ENCODE data around the gene KCNJ9. TPM values are rescaled to one million over a fixed set of nuclear protein-coding genes. Genes with fewer than 3 reads are reported as not detected.

The KCNJ9 gene
- polyA plus RNA-seq, 1 experiment = not detected

- H3K36me3 ChIP-seq (ENCODE audit: control insufficient read depth, insufficient read depth, low read length) = no peaks in the 10 kb centered on the region
- DNase-seq (ENCODE audit: low read depth) = no peak
- H3K4me3 ChIP-seq (ENCODE audit: low read depth, low read length) = no peak overlapping the region
- POLR2A ChIA-PET = no interaction called here
- peaks cover 16% of the 10 kb centered on the region for H3K27me3 ChIP-seq (ENCODE audit: control insufficient read depth, insufficient read depth, low read length)
- no peak for TF ChIP-seq CTCF (IDR thresholded peaks at IDR 0.05; ENCODE audit: insufficient read depth, low read depth, low read length)
- CTCF ChIA-PET = no interaction called here
Measured at GRCh38 chr1:160112357-160112756, 31.0 kb downstream of the KCNJ9 start.

GRCh38 chr1:160113407-160113806 is 32.1 kb downstream of the KCNJ9 start:
- ChIA-PET POLR2A (no interaction called here), CTCF (no interaction called here)
- no peak for TF ChIP-seq CTCF (IDR thresholded peaks at IDR 0.05; ENCODE audit: insufficient read depth, low read depth, low read length)
- no peak for DNase-seq (ENCODE audit: low read depth)
- Histone ChIP-seq H3K4me3 (ENCODE audit: low read depth, low read length) (no peak overlapping the region), H3K36me3 (ENCODE audit: control insufficient read depth, insufficient read depth, low read length) (no peaks in the 10 kb centered on the region), H3K27me3 (ENCODE audit: control insufficient read depth, insufficient read depth, low read length) (peaks cover 19% of the 10 kb centered on the region)

GRCh38 chr1:160114085-160114484 is 32.7 kb downstream of the KCNJ9 start:
- Histone ChIP-seq H3K27me3 (ENCODE audit: control insufficient read depth, insufficient read depth, low read length) (peaks cover 19% of the 10 kb centered on the region), H3K36me3 (ENCODE audit: control insufficient read depth, insufficient read depth, low read length) (no peaks in the 10 kb centered on the region), H3K4me3 (ENCODE audit: low read depth, low read length) (no peak overlapping the region)
- DNase-seq (ENCODE audit: low read depth) = no peak
- no peak for TF ChIP-seq CTCF (IDR thresholded peaks at IDR 0.05; ENCODE audit: insufficient read depth, low read depth, low read length)
- POLR2A ChIA-PET = no interaction called here
- CTCF ChIA-PET = interaction anchor here (1.0 to 1.2 kb wide), 2 partner anchors 11 to 13 kb away, joined by 4 to 6 read pairs; no protein-coding TSS in a partner anchor

GRCh38 chr1:160115545-160116282 is 34.4 kb downstream of the KCNJ9 start, which contains the start of gene ATP1A2:
TSS of gene ATP1A2 (plus strand) at chr1:160115759. CDS start at chr1:160115862, 103 bp downstream.
- DNase-seq (ENCODE audit: low read depth) = no peak
- ChIA-PET CTCF (interaction anchor here (0.7 to 1.2 kb wide), 5 partner anchors 9 to 103 kb away, joined by 3 read pairs; partner anchors contain the start of gene CASQ1), POLR2A (no interaction called here)
- Histone ChIP-seq H3K27me3 (ENCODE audit: control insufficient read depth, insufficient read depth, low read length) (peaks cover 18% of the 10 kb centered on the region), H3K36me3 (ENCODE audit: control insufficient read depth, insufficient read depth, low read length) (no peaks in the 10 kb centered on the region), H3K4me3 (ENCODE audit: low read depth, low read length) (no peak within 1 kb of the TSS)
- TF ChIP-seq CTCF (IDR thresholded peaks at IDR 0.05; ENCODE audit: insufficient read depth, low read depth, low read length) = no peak

GRCh38 chr1:160116283-160117147 is 35.2 kb downstream of the KCNJ9 start:
- H3K27me3 ChIP-seq (ENCODE audit: control insufficient read depth, insufficient read depth, low read length) = peaks cover 18% of the 10 kb centered on the region
- no peak for DNase-seq (ENCODE audit: low read depth)
- ChIA-PET POLR2A (no interaction called here), CTCF (interaction anchor here (0.7 to 2.5 kb wide), 8 partner anchors 8 to 175 kb away, joined by 3 to 13 read pairs (median 3); partner anchors contain the start of gene CASQ1)
- H3K36me3 ChIP-seq (ENCODE audit: control insufficient read depth, insufficient read depth, low read length) = no peaks in the 10 kb centered on the region
- no peak overlapping the region for H3K4me3 ChIP-seq (ENCODE audit: low read depth, low read length)
- no peak for TF ChIP-seq CTCF (IDR thresholded peaks at IDR 0.05; ENCODE audit: insufficient read depth, low read depth, low read length)

All from BJ (cell line).